ENCODE results near the gene ANKFY1. TPM values are rescaled to one million over a fixed set of nuclear protein-coding genes. Genes with fewer than 3 reads are reported as not detected.

Gene ANKFY1
- total and polyA plus RNA-seq, 2 donors (not counting 3 experiments of a cell fraction or from before 2014, with no cell fraction given) = 30.6 to 51.1 TPM

DNA sequence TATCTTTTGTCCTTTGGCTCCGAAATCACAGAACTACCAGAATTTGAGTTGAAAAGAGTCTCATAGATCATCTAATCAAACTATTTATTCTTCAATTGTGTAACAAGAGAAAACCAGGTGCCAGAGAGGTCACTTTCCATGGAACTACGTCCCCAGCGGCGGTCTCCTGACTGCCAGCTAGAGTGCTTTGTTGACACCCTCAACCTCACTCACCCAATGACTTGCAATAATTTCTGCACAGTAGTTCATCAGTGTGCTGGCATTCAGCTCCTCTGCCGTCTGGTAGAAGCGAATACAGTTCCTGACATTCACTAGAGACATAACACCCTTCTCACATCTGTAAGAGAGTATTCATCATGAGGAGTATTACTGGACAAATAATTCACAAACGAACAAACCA lies 54.2 kb downstream of the ANKFY1 start:
- Histone ChIP-seq H3K9ac (replicated peaks; ENCODE audit: extremely low read depth, insufficient read depth, low read length) (no peak overlapping the region), H3K36me3 (ENCODE audit: control insufficient read depth in 2 of 2, extremely low read depth in 1 of 2, insufficient read depth in 2 of 2, low read length in 2 of 2) (peaks cover 6 to 10% of the 10 kb centered on the region in 2 experiments), H3K9me3 (replicated peaks; ENCODE audit: control insufficient read depth, insufficient read depth, low read length) (no peaks in the 10 kb centered on the region), H3K79me2 (ENCODE audit: control insufficient read depth, insufficient read depth, low read length) (peaks cover 10% of the 10 kb centered on the region), H3K27me3 (ENCODE audit: control insufficient read depth in 2 of 2, insufficient read depth in 2 of 2, low read length in 2 of 2) (no peaks in the 10 kb centered on the region), H3K4me3 (replicated peaks in 1 of 3; ENCODE audit: insufficient read depth in 1 of 3, low read depth in 1 of 3, low read length in 3 of 3) (no peak overlapping the region), H3K9me1 (replicated peaks; ENCODE audit: control insufficient read depth, extremely low read depth, insufficient read depth, low read length) (no peaks in the 10 kb centered on the region), H3K4me2 (ENCODE audit: insufficient read depth, low read length) (no peak overlapping the region), H2AFZ (ENCODE audit: low read depth, low read length) (no peak overlapping the region), H3K4me1 (ENCODE audit: control insufficient read depth, extremely low read depth, insufficient read depth, low read length) (no peaks in the 10 kb centered on the region), H3K27ac (ENCODE audit: insufficient read depth, low read depth, low read length) (no peak overlapping the region), H4K20me1 (replicated peaks; ENCODE audit: control insufficient read depth, extremely low read depth, insufficient read depth, low read length) (no peaks in the 10 kb centered on the region)
- ChIA-PET CTCF (interaction anchor here (0.6 to 2.5 kb wide), 4 partner anchors 10 to 203 kb away, joined by 3 to 15 read pairs (median 6); no protein-coding TSS in a partner anchor), POLR2A (no interaction called here)
- dilution Hi-C loops (cut with MboI; ENCODE audit: extremely low pct_ligation_motif_present, low sequenced_read_pairs) = no loop called here
- no TSS peak for BruUV-seq (replicated peaks)
- FAIRE-seq (no peak), DNase-seq (ENCODE audit: low read depth, low spot score) (no peak)
- intact Hi-C loops (cut with micrococcal nuclease) = no loop called here
- TF ChIP-seq GATA2 (IDR thresholded peaks at IDR 0.05; ENCODE audit: insufficient read depth, insufficient read length, low read depth, low read length) (no peak), JUN (IDR thresholded peaks at IDR 0.05; ENCODE audit: borderline replicate concordance, insufficient read depth, insufficient read length, low read depth) (no peak), POLR2A (IDR thresholded peaks at IDR 0.05; ENCODE audit: low read depth, low read length) (no peak), FOS (IDR thresholded peaks at IDR 0.05; ENCODE audit: borderline replicate concordance, insufficient read depth, low read length) (no peak), POLR2AphosphoS5 (IDR thresholded peaks at IDR 0.05; ENCODE audit: insufficient read depth, low read depth, low read length) (no peak), MYC (IDR thresholded peaks at IDR 0.05; ENCODE audit: low read depth, low read length) (no peak), EZH2 (IDR thresholded peaks at IDR 0.05; ENCODE audit: borderline replicate concordance, low read depth, low read length, severe bottlenecking) (no peak)
- TF ChIP-seq, protein P1, sequence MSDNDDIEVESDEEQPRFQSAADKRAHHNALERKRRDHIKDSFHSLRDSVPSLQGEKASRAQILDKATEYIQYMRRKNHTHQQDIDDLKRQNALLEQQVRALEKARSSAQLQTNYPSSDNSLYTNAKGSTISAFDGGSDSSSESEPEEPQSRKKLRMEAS (IDR thresholded peaks at IDR 0.05; ENCODE audit: insufficient read depth, insufficient read length) = no peak
- TF ChIP-seq, protein P2, sequence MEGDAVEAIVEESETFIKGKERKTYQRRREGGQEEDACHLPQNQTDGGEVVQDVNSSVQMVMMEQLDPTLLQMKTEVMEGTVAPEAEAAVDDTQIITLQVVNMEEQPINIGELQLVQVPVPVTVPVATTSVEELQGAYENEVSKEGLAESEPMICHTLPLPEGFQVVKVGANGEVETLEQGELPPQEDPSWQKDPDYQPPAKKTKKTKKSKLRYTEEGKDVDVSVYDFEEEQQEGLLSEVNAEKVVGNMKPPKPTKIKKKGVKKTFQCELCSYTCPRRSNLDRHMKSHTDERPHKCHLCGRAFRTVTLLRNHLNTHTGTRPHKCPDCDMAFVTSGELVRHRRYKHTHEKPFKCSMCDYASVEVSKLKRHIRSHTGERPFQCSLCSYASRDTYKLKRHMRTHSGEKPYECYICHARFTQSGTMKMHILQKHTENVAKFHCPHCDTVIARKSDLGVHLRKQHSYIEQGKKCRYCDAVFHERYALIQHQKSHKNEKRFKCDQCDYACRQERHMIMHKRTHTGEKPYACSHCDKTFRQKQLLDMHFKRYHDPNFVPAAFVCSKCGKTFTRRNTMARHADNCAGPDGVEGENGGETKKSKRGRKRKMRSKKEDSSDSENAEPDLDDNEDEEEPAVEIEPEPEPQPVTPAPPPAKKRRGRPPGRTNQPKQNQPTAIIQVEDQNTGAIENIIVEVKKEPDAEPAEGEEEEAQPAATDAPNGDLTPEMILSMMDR (IDR thresholded peaks at IDR 0.05; ENCODE audit: extremely low read depth in 1 of 2, insufficient read depth in 1 of 2, low read depth in 1 of 2, low read length in 2 of 2) = no peak

Data from endothelial cell of umbilical vein (primary cell).